GM12872 (cell line): Measurements from ENCODE around the gene CCDC82.

ENCODE experiments used
- TF ChIP-seq, protein P1 (sequence below): IDR thresholded peaks from 3 replicates; pipeline ENCODE4 v1.5.1; 2011; ENCODE audit warnings: low read depth, mild to moderate bottlenecking, low read length, moderate library complexity; ENCODE audit not compliant: insufficient read depth

CCDC82 gene

GRCh38 chr11:96396637-96397036, 6.9 kb upstream of the CCDC82 start:
- TF ChIP-seq, protein P1, sequence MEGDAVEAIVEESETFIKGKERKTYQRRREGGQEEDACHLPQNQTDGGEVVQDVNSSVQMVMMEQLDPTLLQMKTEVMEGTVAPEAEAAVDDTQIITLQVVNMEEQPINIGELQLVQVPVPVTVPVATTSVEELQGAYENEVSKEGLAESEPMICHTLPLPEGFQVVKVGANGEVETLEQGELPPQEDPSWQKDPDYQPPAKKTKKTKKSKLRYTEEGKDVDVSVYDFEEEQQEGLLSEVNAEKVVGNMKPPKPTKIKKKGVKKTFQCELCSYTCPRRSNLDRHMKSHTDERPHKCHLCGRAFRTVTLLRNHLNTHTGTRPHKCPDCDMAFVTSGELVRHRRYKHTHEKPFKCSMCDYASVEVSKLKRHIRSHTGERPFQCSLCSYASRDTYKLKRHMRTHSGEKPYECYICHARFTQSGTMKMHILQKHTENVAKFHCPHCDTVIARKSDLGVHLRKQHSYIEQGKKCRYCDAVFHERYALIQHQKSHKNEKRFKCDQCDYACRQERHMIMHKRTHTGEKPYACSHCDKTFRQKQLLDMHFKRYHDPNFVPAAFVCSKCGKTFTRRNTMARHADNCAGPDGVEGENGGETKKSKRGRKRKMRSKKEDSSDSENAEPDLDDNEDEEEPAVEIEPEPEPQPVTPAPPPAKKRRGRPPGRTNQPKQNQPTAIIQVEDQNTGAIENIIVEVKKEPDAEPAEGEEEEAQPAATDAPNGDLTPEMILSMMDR = no peak

GRCh38 chr11:96394773-96395172, 5.1 kb upstream of the CCDC82 start:
- TF ChIP-seq, protein P1 = no peak

DNA sequence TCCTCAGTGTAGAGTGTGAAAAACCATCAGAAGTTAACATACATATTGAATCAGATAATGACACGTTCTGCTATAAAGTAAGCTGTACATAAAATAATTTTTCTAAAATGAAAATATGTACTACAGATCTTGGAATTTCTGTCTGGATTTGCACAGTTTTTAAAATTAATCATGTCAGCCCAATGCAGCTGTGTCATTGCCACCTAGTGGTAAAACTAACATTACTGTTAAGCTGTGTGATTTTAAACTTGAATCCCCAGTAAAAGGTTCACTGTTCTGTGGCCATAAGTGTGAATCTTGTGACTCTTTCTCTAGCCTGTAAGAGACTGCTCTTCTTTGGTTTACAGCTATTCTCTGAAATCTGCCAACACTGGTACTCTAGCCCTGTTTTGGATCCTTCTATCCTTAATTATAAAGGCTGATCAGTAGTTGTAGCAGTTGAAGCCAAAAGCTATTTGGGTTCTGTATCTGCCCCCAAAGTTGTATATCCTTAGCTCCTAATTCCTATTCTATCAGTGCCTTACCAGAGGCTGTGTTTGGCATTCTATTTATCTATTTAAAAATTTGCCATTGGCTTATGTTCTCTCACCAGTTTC, 4.1 kb upstream of the CCDC82 start:
- TF ChIP-seq, protein P1 = peak; percentile 66

DNA sequence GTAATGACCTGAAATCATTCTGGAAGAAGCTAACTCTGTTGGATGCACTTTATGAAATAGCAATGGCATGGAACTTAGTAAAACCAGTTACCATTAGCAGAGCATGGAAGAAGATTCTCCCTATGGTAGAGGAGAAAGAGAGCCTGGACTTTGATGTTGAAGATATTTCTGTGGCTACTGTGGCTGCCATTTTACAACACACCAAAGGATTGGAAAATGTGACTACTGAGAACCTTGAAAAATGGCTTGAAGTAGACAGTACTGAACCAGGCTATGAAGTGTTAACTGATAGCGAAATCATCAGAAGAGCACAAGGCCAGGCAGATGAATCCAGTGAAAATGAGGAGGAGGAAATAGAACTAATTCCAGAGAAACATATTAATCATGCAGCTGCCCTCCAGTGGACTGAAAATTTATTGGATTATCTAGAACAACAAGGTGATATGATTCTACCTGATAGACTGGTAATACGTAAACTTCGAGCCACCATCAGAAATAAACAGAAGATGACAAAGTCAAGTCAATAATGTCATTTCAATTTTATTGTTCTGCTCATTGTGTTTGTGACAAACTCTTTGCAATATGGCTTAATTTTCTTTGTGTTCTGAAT, 2.1 kb upstream of the CCDC82 start:
- TF ChIP-seq, protein P1 = 0 out of 3 replicates have a peak, but pooled peaks have one; percentile 4

GRCh38 chr11:96390488-96390792, 728 bp upstream of the CCDC82 start:
- TF ChIP-seq, protein P1 = no peak

- TF ChIP-seq, protein P1 = no peak
These were observed 607 bp downstream of the CCDC82 start for GRCh38 chr11:96388891-96389719.

DNA sequence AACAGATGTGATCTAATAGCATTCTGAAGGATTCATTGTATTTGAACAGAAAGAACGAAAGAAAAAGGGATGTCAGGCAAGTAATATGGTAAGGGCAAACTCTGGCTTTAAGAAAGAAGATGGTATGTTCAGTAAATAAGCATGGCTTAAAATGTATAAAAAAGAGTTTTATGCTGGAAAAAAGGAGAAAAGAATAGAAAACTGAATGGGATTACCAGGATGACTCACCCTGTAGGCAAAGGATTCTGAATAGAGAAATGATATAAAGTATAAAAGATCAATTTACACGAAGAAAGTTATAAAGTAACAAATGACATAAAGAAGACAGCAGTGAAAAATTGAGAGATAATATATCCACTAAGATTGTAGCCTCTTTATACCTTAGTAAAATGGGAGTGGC, 4.5 kb downstream of the CCDC82 start:
- TF ChIP-seq, protein P1 = no peak
